Urothelium cell line (cell line): ENCODE data around the gene MAMDC4.
A peak's percentile ranks its signal among the peaks of the same experiment; 100 is the strongest.

Experiments used
- DNase-seq: peaks from one replicate; pipeline ENCODE4 v3.0.0; 2011; ENCODE audit warnings: low spot score, mixed read lengths
- FAIRE-seq: peaks from 2 replicates; lab custom pipeline; 2011; peaks lifted over from hg19 to GRCh38; lab: Jason Lieb, UNC

MAMDC4 gene

DNA sequence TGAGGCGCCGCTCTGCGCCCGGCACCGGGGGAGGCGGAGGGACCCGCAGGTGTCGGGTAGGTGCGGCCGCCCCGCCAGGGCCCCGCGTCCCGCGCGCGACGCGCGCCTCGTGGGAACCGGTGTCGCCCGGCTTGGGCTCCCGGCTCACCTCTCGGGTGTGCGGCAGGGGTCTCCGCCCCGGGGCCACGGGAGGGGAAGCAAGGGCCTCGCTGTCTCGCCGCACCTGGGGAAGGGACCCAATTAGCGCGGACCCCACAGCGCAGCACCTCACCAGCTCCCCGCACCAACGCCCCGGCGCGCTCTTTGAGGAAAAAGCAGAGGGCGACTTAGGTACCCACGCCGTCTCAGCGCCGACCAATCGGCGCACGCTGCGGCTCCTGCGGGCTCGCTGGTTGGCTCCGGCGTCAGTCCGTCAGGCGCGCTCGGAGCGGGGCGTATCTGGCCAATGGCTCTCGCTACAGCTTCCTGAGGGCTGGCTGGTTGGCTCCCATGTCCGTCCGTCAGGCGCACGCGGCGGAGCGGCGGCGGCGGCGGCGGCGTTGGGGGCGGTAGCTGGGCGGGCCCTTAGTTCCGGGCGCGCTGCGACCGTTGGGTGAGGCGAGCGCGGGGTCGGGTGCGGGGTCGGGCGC, 33.9 kb downstream of the MAMDC4 start, which contains the start of gene TRAF2:
TRAF2 (plus strand) TSS at position 567 of the 629 bp plus-strand sequence. CDS start 12,225 bp downstream, outside the sequence.
- peak; percentile 100 for DNase-seq
- no peak for FAIRE-seq

DNA sequence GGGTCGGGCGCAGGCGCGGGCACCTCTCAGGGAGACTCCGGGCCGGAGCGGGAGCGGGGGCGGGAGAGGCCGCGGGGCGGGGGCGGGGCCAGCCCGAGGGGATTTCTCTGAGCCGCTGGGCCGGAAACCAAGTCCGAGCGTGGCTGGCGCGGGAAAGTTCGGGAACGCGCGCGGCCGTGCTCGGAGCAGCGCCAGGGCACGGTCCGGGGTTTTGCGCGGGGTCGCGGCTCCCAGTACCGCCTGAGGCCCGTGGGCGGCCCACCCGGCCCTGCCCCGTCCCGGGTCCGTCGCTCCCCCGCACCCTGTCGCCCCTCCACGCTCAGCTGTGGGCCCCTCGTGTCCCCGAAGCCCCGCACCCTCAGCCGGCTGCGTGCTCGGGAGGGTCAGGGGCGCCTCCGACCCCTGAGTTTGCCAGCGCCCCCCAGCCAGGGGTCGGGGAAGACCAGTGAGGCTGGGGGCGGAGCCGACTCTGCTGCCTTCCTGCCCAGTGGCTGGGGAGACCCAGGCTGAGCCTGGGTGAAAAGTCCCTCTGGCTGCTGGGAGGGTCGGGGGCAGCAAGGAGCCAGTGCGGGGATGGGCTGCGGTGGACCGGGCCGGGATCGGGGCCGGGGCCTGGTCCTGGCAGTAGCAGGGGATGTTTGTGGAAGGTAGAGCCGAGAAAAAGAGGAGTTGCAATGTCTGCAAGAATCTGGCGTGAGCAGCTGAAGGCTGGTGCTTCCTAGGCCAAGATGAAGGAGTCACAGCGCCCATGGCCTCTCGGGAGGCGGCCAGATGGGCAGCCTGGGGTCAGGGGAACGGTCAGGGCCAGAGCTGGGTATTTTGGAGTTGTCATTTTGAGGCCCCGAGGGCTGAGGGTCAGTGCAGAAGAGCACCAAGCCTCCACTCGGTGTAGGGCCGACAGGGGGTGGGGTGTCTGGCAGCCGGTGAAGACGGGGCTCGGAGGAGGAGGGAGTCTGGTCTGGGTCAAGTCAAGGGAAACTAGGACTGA, 34.8 kb downstream of the MAMDC4 start:
- FAIRE-seq (no peak), DNase-seq (no peak)

DNA sequence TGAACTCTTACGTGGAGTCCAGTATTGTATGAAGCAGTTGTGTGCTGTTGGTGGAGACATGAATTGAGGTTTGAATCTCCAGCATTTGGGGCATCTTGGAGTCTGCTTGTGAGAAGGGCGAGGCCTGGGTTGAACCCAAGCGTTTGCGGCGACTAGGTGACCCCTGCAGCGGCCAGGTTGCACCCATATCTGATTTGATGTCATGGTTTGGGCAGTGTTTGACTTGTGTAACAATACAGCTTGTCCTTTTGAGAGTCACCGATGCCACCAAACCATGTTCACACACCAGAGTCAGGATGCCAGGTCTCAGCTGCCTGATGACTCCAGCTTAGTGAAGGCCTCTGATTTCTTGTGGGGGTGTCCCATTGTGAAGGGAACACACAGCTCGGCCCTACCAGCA, 36.3 kb downstream of the MAMDC4 start:
- DNase-seq = no peak

DNA sequence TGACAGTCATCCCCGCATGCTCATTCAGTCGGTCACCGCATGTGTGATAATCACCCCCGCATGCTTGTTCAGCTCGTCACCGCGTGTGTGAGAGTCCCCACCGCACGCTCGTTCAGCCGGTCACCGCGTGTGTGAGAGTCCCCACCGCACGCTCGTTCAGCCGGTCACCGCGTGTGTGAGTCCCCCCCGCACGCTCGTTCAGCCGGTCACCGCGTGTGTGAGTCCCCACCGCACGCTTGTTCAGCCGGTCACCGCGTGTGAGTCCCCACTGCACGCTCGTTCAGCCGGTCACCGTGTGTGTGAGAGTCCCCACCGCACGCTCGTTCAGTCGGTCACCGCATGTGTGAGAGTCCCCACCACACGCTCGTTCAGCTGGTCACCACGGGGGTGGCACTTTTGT, 37.7 kb downstream of the MAMDC4 start:
- FAIRE-seq = no peak
- no peak for DNase-seq

More for the DNA sequence above, 36.3 kb downstream of the MAMDC4 start:
- no peak for FAIRE-seq

DNA sequence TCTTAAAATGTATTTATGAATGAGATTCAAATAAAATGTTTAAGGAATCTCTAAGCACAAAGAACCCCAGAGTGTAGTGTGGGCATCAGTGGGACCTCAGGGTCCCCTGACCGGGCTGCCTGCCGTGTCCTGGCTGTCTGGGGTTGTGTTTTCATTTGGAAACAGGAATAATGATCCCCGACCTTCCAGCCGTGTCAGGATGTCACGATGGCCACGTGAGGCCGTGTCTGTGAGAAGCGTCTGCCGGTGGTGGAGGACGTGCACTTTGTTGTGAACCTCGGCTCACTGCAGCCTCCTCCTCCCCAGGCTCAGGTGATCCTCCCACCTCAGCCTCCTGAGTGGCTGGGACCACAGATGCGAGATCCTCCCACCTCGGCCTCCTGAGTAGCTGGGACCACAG, 38.5 kb downstream of the MAMDC4 start:
- no peak for DNase-seq
- FAIRE-seq = no peak

DNA sequence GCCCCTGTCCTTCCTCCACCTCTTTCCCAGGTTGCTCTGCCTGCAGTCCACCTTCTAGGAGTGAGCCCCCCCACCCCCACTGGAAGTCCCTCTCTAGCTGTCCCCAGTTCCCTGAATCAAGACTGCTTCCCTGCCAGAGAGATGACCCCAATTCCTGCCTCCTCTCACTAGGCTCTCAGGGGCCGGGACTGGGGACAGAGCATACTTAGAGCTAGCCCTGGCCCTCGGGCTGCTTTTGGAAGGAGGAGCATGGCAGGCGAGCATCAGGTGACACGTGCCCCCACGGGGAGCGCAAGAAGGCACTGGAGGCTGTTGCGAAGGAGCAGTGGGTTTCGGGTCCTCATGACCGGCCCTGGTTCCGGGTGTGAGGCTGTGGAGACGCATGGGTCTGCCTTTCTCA, 43.9 kb downstream of the MAMDC4 start:
- DNase-seq = no peak
- FAIRE-seq = no peak

DNA sequence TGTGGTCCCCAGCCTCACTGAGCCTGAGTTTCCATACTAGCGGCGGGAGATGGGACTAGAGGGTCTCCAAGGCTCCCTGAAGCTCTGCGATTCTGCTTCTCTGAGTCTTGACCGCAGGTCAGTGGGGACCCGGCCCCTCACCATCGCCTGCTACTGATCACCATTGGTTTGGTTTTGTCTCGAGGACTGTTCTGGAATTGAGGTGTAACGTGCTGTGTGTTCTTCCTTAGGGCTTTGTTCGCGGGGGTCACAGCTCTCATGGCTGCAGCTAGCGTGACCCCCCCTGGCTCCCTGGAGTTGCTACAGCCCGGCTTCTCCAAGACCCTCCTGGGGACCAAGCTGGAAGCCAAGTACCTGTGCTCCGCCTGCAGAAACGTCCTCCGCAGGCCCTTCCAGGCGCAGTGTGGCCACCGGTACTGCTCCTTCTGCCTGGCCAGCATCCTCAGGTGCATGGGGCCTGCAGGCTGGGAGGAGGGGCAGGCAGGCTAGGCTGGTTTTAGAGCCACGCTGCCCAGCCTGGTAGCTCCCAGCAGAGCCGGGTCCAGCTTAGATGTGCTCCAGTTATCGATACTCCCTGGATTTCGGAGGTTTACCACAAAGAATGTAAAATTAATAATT, 46.4 kb downstream of the MAMDC4 start:
- FAIRE-seq = no peak
- DNase-seq = no peak

DNA sequence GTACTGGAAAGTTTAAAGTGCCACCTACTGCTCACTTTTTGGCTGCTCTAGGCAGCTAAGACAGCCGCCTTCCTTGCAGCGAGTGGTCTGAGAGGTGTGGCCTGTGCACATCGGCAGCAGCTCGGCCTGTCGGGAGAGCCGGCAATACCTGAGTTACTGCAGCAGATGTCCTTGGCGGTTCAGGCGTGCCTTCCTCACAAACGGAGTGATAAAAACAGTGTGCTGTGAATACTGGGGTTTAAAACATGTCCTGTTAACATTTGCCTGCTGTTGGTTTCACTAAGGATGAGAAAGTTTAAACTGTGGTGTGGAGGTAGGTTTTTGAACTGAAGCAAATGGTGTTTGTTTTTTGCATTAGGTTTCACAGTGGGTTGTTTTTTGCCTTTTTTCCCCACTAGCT, 47.0 kb downstream of the MAMDC4 start:
- DNase-seq = no peak
- FAIRE-seq = no peak

DNA sequence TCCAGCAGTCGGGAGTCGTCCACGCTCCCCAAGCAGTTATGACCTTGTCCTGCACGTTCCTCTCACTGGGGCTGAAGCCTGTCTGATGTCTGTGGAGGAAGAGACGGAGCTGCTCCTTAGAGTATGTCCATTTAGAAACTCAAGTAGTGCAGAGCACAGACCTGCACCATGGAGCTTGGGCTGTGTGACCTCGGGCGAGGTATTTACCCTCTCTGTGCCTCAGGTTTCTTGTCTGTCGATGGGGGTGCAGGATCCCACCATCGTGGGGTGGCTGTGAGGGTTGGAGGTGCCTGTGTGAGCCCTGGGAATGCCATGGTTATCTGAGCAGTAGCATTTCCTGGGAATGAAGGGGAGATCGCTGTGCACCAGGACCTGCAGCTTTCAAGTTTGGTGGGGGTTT, 48.4 kb downstream of the MAMDC4 start:
- FAIRE-seq = no peak
- no peak for DNase-seq

DNA sequence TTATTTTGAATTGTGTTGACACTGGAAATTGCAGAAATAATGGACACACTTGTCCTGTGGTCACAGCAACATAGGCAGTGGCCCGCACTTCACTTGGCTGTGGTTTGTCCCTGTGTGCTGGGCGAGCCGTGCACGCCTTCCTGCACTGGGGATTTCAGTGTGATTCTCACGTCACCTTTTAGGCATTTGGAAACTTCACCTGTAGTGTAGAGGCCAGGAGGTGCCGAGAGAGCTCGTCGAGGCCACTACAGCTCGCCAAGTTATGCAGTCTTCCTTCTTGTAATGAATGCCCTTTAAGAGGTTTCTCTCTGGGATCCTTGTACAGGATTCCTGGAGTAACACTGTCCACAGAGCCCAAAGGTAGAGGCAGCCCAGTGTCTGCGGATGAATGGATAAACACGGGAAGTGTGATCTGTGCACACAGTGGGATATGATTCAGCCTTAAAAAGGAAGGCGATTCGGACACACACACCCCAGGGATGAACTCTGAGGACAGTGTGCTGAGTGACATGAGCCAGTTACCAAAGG, 48.9 kb downstream of the MAMDC4 start:
- DNase-seq (no peak), FAIRE-seq (no peak)

DNA sequence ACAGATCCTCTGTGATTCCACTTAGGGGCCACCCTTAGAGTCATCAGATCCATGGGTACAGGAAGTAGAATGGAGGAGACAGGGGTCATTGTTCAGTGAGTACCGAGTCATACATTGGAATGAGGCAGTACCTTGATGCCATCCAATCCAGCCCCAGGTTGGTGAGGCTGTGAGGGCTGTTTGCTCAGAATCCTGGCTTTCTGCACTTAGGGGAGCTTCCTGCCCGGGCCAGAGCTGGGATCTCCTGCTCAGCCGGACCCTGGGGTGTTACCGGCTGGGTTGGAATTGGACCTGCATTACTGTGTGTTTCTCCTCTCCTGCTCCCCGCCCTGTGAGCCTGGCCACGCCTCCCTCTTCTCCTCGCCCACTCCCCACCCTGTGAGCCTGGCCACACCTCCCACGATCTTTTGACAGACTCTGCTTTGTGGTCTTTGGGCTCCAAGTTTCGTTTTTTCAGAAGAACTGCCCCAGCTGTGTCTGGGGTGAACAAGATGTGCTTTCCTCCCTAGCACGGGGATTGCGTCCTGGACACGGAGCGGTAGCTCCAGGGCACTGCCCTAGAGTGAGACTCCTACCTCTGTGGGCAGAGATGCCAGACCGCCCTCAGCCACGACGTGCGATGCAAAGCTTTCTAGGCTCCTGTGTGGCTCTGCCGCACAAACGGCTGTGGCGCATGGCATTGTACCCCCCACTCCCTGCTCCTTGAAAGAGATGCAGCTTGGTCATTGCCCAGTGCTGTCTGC, 49.5 kb downstream of the MAMDC4 start:
- FAIRE-seq = no peak
- no peak for DNase-seq

DNA sequence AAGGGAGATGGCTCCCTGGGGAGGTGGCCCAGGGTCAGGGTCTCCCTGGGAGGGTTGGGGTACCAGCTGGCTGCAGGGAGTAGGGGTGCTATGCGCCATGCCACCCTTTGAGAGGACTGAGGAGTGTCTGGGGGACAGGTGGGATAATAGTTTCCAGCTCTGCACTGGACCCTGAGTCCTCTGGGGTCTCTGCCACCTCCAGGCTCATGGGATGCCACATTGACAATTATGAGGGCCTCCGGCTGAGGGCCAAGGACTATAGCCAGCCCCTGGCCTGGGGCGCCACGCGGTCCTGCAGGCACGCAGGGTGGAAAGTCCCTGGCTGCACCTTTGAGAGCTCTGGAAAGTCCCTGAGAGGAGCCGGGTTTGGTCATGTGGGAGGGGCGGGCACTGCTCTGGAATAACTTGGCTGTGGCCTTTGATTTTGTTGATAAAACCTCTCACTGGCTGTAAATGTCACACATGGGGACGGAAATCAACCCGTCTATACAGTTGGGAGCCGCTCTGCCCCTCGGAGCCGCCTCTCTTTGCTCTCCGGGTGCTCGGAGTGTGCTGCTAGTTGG, 50.2 kb downstream of the MAMDC4 start:
- no peak for FAIRE-seq

DNA sequence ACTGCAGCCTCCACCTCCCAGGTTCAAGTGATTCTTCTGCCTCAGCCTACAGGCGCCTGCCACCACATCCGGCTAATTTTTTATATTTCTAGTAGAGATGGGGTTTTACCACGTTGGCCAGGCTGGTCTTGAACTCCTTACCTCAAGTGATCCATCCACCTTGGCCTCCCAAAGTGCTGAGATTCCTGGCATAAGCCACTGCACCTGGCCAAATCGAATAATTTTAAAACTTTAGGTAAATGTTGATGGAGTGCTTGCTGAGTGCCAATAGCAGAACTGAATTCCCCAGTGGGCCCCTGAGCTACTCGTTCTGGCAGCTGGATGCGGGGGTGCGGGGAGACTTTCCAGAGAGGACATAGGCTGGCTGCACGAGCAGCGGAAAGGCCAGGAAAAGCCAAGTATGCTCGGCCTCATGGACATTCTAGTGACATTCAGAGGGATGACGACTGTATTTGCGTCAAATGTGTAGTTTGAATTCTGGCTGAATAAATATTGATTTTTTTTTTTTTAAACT, 51.0 kb downstream of the MAMDC4 start:
- DNase-seq = no peak
- FAIRE-seq = no peak

More for the DNA sequence above, 50.2 kb downstream of the MAMDC4 start:
- DNase-seq = no peak

DNA sequence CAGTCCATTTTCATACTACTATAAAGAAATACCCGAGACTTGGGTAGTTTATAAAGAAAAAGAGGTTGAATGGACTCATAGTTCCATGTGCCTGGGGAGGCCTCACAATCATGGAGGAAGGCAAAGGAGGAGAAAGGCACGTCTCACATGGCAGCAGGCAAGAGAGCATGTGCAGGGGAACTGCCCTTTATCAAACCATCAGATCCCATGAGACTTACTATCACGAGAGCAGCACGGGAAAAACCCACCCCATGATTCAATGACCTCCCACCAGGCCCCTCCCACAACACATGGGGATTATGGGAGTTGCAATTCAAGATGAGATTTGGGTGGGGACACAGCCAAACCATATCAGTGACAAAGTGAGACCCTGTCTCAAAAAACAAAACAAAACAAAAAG, 54.1 kb downstream of the MAMDC4 start:
- DNase-seq (no peak), FAIRE-seq (no peak)

DNA sequence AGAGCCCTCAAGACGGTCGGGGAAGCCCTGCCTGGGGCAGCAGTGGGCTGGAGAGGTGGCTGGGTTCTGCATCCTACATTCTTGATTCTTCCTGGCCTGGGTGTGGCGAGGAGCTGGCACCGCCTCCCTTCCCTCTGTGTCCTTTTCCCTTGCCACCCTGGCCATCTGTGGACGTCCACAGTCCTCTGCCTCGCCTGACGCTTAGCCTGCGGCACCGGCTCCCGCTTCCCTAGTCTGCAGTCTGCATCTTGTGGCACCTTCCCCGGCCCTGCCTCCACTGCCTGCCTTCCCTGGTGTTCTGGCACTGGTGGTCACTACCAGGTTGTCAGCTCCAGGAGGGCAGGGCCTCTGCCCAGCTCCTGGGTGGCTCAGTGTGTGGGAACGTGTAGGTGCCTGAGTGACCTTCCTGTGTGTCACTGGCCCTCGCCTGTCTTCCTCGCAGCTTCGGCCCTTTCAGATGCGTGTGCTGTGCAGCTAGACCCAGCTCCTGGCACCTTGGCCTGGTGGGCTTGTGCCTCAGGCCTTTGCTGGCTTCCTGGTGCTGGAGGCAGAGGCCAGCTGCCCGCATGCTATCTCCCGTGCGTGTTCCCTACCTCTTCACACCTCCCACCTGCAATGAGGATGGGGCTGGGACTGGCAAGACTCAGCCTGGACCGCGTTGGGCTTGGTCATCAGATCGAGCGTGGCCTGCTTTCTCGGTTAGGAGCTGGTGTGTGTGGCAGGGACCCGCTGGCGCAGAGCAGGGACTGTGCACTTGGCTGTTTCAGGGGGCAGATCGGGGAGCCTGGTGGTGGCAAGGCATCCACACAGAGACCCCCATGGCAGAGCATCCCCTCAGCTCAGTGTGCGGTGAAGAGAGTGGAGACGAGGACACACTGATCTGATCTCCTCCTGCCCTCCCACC, 55.1 kb downstream of the MAMDC4 start:
- no peak for FAIRE-seq
- no peak for DNase-seq
